ENCODE data around the gene PTPRD.

PTPRD gene

GRCh38 chr9:10265153-10265631 lies 347.6 kb downstream of the PTPRD start:
- no peak for DNase-seq (ENCODE audit: low spot score)

GRCh38 chr9:10260501-10260900 lies 352.3 kb downstream of the PTPRD start:
- no peak for DNase-seq (ENCODE audit: low spot score)

GRCh38 chr9:10259668-10260067 lies 353.1 kb downstream of the PTPRD start:
- no peak for DNase-seq (ENCODE audit: low spot score)

GRCh38 chr9:10255758-10256157 lies 357.0 kb downstream of the PTPRD start:
- DNase-seq (ENCODE audit: low spot score), result no peak

- DNase-seq (ENCODE audit: low spot score), result no peak
These were observed 358.5 kb downstream of the PTPRD start for GRCh38 chr9:10254338-10254737.

- no peak for DNase-seq (ENCODE audit: low spot score)
These were observed 359.5 kb downstream of the PTPRD start for GRCh38 chr9:10253341-10253740.

- no peak for DNase-seq (ENCODE audit: low spot score)
These were observed 360.6 kb downstream of the PTPRD start for GRCh38 chr9:10252174-10252573.

- DNase-seq (ENCODE audit: low spot score), result no peak
These were observed 361.3 kb downstream of the PTPRD start for GRCh38 chr9:10251490-10251889.

- no peak for DNase-seq (ENCODE audit: low spot score)
These were observed 362.6 kb downstream of the PTPRD start for GRCh38 chr9:10250219-10250618.

GRCh38 chr9:10248890-10249289 lies 363.9 kb downstream of the PTPRD start:
- DNase-seq (ENCODE audit: low spot score), result no peak

GRCh38 chr9:10242255-10242654 lies 370.5 kb downstream of the PTPRD start:
- DNase-seq (ENCODE audit: low spot score), result no peak

GRCh38 chr9:10238087-10238486 lies 374.7 kb downstream of the PTPRD start:
- no peak for DNase-seq (ENCODE audit: low spot score)

GRCh38 chr9:10237584-10237983 lies 375.2 kb downstream of the PTPRD start:
- no peak for DNase-seq (ENCODE audit: low spot score)

- no peak for DNase-seq (ENCODE audit: low spot score)
These were observed 376.6 kb downstream of the PTPRD start for GRCh38 chr9:10236161-10236560.

GRCh38 chr9:10235376-10235775 lies 377.4 kb downstream of the PTPRD start:
- DNase-seq (ENCODE audit: low spot score), result no peak

GRCh38 chr9:10232352-10232930 lies 380.4 kb downstream of the PTPRD start:
- no peak for DNase-seq (ENCODE audit: low spot score)

GRCh38 chr9:10230512-10230911 lies 382.3 kb downstream of the PTPRD start:
- DNase-seq (ENCODE audit: low spot score), result no peak

- DNase-seq (ENCODE audit: low spot score), result no peak
These were observed 384.7 kb downstream of the PTPRD start for GRCh38 chr9:10228082-10228481.

GRCh38 chr9:10226996-10227395 lies 385.8 kb downstream of the PTPRD start:
- DNase-seq (ENCODE audit: low spot score), result no peak

- no peak for DNase-seq (ENCODE audit: low spot score)
These were observed 400.1 kb downstream of the PTPRD start for GRCh38 chr9:10212702-10213101.

GRCh38 chr9:10208691-10209069 lies 404.1 kb downstream of the PTPRD start:
- DNase-seq (ENCODE audit: low spot score), result no peak

- DNase-seq (ENCODE audit: low spot score), result no peak
These were observed 408.5 kb downstream of the PTPRD start for GRCh38 chr9:10204276-10204675.

GRCh38 chr9:10173561-10173960 lies 439.2 kb downstream of the PTPRD start:
- no peak for DNase-seq (ENCODE audit: low spot score)

GRCh38 chr9:10172476-10172875 lies 440.3 kb downstream of the PTPRD start:
- DNase-seq (ENCODE audit: low spot score), result no peak

GRCh38 chr9:10168241-10168640 lies 444.6 kb downstream of the PTPRD start:
- no peak for DNase-seq (ENCODE audit: low spot score)
